Measurements from ENCODE around the gene LDB1. TPM values are rescaled to one million over a fixed set of nuclear protein-coding genes. Genes with fewer than 3 reads are reported as not detected.
A peak's percentile ranks its signal among the peaks of the same experiment; 100 is the strongest.

The LDB1 gene
- total and polyA plus RNA-seq, 2 of the 13 experiments (the other 11 are each of a cell fraction or from before 2014, with no cell fraction given) = 17.2 to 45.5 TPM

DNA sequence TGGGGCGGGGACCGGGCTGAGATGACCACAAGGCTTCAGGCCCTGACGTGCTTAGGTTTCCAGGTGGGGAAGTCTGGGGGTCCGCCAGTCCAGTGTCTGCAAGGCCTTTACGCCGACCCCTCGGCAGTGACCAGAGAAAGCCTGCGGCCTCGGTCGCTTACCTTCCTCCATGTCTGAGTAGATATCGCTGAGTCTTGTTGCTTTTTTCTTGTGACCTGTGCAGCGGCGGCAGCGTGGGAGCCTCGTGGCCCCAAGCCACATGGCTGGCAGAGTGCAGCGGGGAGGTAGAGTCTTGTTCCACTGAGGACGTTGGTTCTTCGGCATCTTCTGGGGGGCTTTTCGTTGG lies 32.4 kb upstream of the LDB1 start (continued):
- TF ChIP-seq ZNF501 (CRISPR knock-in tag; IDR thresholded peaks at IDR 0.05) (0 out of 2 replicates have a peak, but pooled peaks have one; percentile 47), ZNF225 (CRISPR knock-in tag; IDR thresholded peaks at IDR 0.05) (peak; percentile 13; the same call in 1 of the 2 replicates), NFIC (IDR thresholded peaks at IDR 0.05; ENCODE audit: low read length) (0 out of 2 replicates have a peak, but pooled peaks have one; percentile 1), ZNF547 (CRISPR knock-in tag; IDR thresholded peaks at IDR 0.05) (peak; percentile 76), ARNTL (CRISPR knock-in tag; IDR thresholded peaks at IDR 0.05) (peak; percentile 8; the same call in 1 of the 2 replicates), ZNF784 (CRISPR knock-in tag; IDR thresholded peaks at IDR 0.05; ENCODE audit: borderline replicate concordance) (0 out of 2 replicates have a peak, but pooled peaks have one; percentile 61), ZNF780A (CRISPR knock-in tag; IDR thresholded peaks at IDR 0.05) (peak; percentile 3; the same call in 1 of the 2 replicates), RERE (CRISPR knock-in tag; IDR thresholded peaks at IDR 0.05; ENCODE audit: low read depth) (no peak), SAP130 (CRISPR knock-in tag; IDR thresholded peaks at IDR 0.05; ENCODE audit: low read depth) (peak; percentile 76), SMAD1 (CRISPR knock-in tag; IDR thresholded peaks at IDR 0.05; ENCODE audit: borderline replicate concordance, low read depth) (no peak), ZNF530 (CRISPR knock-in tag; IDR thresholded peaks at IDR 0.05; ENCODE audit: low read depth) (0 out of 2 replicates have a peak, but pooled peaks have one; percentile 70), ISL2 (CRISPR knock-in tag; IDR thresholded peaks at IDR 0.05) (no peak), ZBTB7B (CRISPR knock-in tag; IDR thresholded peaks at IDR 0.05) (no peak), ZNF430 (CRISPR knock-in tag; IDR thresholded peaks at IDR 0.05) (no peak; the same call in 1 of the 2 replicates), CREM (IDR thresholded peaks at IDR 0.05) (no peak), CREM (CRISPR knock-in tag; IDR thresholded peaks at IDR 0.05) (no peak), ZNF546 (CRISPR knock-in tag; conservative IDR thresholded peaks at IDR 0.05) (0 out of 2 replicates have a peak, but pooled peaks have one; percentile 5), GLI4 (CRISPR knock-in tag; IDR thresholded peaks at IDR 0.05; ENCODE audit: borderline replicate concordance) (peak; percentile 23; the same call in 1 of the 2 replicates), NFATC3 (CRISPR knock-in tag; IDR thresholded peaks at IDR 0.05) (peak; percentile 89), RELA (CRISPR knock-in tag; IDR thresholded peaks at IDR 0.05) (no peak), MYC (CRISPR knock-in tag; IDR thresholded peaks at IDR 0.05; ENCODE audit: borderline replicate concordance) (peak; percentile 87; the same call in 1 of the 2 replicates), ZNF124 (CRISPR knock-in tag; IDR thresholded peaks at IDR 0.05) (no peak), ZFY (CRISPR knock-in tag; IDR thresholded peaks at IDR 0.05) (peak; percentile 40), BRCA1 (CRISPR knock-in tag; IDR thresholded peaks at IDR 0.05) (0 out of 2 replicates have a peak, but pooled peaks have one; percentile 3), ZFX (CRISPR knock-in tag; IDR thresholded peaks at IDR 0.05; ENCODE audit: low read depth) (0 out of 2 replicates have a peak, but pooled peaks have one; percentile 45), ZNF224 (CRISPR knock-in tag; IDR thresholded peaks at IDR 0.05) (0 out of 2 replicates have a peak, but pooled peaks have one; percentile 24), HDAC1 (CRISPR knock-in tag; IDR thresholded peaks at IDR 0.05) (peak; percentile 75)
